ENCODE results near the gene TTN. TPM values are rescaled to one million over a fixed set of nuclear protein-coding genes. Genes with fewer than 3 reads are reported as not detected.

Gene TTN
- total and polyA plus RNA-seq, 2 donors from 2014 or later, result 0.02 to 3.6 TPM

- DNase-seq (no peak), FAIRE-seq (no peak)
- no peak overlapping the region for H3K27ac ChIP-seq (ENCODE audit: low read depth in 2 of 2, low read length in 2 of 2)
- H3K36me3 ChIP-seq (ENCODE audit: control insufficient read depth in 2 of 3, insufficient read depth in 3 of 3, low read length in 3 of 3), result no peaks in the 10 kb centered on the region
- intact Hi-C loops (cut with DNase I), result no loop called here
- H3K9ac ChIP-seq (ENCODE audit: low read length in 3 of 3), result no peak overlapping the region
- H3K27me3 ChIP-seq (ENCODE audit: control insufficient read depth, insufficient read depth, low read length), result no peaks in the 10 kb centered on the region
- no peaks in the 10 kb centered on the region for H3K9me3 ChIP-seq (ENCODE audit: control insufficient read depth in 2 of 3, insufficient read depth in 1 of 3, low read length in 3 of 3)
- no peak overlapping the region for H3K4me3 ChIP-seq (ENCODE audit: low read length in 3 of 3)
- TF ChIP-seq CTCF (IDR thresholded peaks at IDR 0.05; ENCODE audit: borderline replicate concordance, extremely low read depth, insufficient read depth), result no peak
- H3K4me1 ChIP-seq (ENCODE audit: control insufficient read depth in 2 of 3, insufficient read depth in 2 of 3, low read depth in 1 of 3, low read length in 3 of 3), result no peaks in the 10 kb centered on the region
Observed at GRCh38 chr2:178689808-178690207, 117.4 kb downstream of the TTN start.

- FAIRE-seq, result no peak
- no peak for TF ChIP-seq CTCF (IDR thresholded peaks at IDR 0.05; ENCODE audit: borderline replicate concordance, extremely low read depth, insufficient read depth)
- intact Hi-C loops (cut with DNase I), result no loop called here
Observed at GRCh38 chr2:178683877-178684276, 123.3 kb downstream of the TTN start.

GRCh38 chr2:178681081-178681480 lies 126.1 kb downstream of the TTN start:
- DNase-seq, result no peak
- Histone ChIP-seq H3K27me3 (ENCODE audit: control insufficient read depth, insufficient read depth, low read length) (no peaks in the 10 kb centered on the region), H3K27ac (ENCODE audit: low read depth in 2 of 2, low read length in 2 of 2) (no peak overlapping the region), H3K9me3 (ENCODE audit: control insufficient read depth in 2 of 3, insufficient read depth in 1 of 3, low read length in 3 of 3) (no peaks in the 10 kb centered on the region), H3K4me1 (ENCODE audit: control insufficient read depth in 2 of 3, insufficient read depth in 2 of 3, low read depth in 1 of 3, low read length in 3 of 3) (no peaks in the 10 kb centered on the region), H3K36me3 (ENCODE audit: control insufficient read depth in 2 of 3, insufficient read depth in 3 of 3, low read length in 3 of 3) (no peaks in the 10 kb centered on the region), H3K4me3 (ENCODE audit: low read length in 3 of 3) (no peak overlapping the region), H3K9ac (ENCODE audit: low read length in 3 of 3) (no peak overlapping the region)
- TF ChIP-seq CTCF (IDR thresholded peaks at IDR 0.05; ENCODE audit: borderline replicate concordance, extremely low read depth, insufficient read depth), result no peak
- no peak for FAIRE-seq
- intact Hi-C loops (cut with DNase I), result no loop called here

More at GRCh38 chr2:178683877-178684276, 123.3 kb downstream of the TTN start:
- Histone ChIP-seq H3K9ac (ENCODE audit: low read length in 3 of 3) (no peak overlapping the region), H3K27me3 (ENCODE audit: control insufficient read depth, insufficient read depth, low read length) (no peaks in the 10 kb centered on the region), H3K4me3 (ENCODE audit: low read length in 3 of 3) (no peak overlapping the region), H3K9me3 (ENCODE audit: control insufficient read depth in 2 of 3, insufficient read depth in 1 of 3, low read length in 3 of 3) (no peaks in the 10 kb centered on the region), H3K27ac (ENCODE audit: low read depth in 2 of 2, low read length in 2 of 2) (no peak overlapping the region), H3K36me3 (ENCODE audit: control insufficient read depth in 2 of 3, insufficient read depth in 3 of 3, low read length in 3 of 3) (no peaks in the 10 kb centered on the region), H3K4me1 (ENCODE audit: control insufficient read depth in 2 of 3, insufficient read depth in 2 of 3, low read depth in 1 of 3, low read length in 3 of 3) (no peaks in the 10 kb centered on the region)
- DNase-seq, result no peak

- no peak for TF ChIP-seq CTCF (IDR thresholded peaks at IDR 0.05; ENCODE audit: borderline replicate concordance, extremely low read depth, insufficient read depth)
- Histone ChIP-seq H3K27me3 (ENCODE audit: control insufficient read depth, insufficient read depth, low read length) (no peaks in the 10 kb centered on the region), H3K27ac (ENCODE audit: low read depth in 2 of 2, low read length in 2 of 2) (no peak overlapping the region), H3K4me1 (ENCODE audit: control insufficient read depth in 2 of 3, insufficient read depth in 2 of 3, low read depth in 1 of 3, low read length in 3 of 3) (no peaks in the 10 kb centered on the region), H3K9me3 (ENCODE audit: control insufficient read depth in 2 of 3, insufficient read depth in 1 of 3, low read length in 3 of 3) (no peaks in the 10 kb centered on the region), H3K9ac (ENCODE audit: low read length in 3 of 3) (no peak overlapping the region), H3K4me3 (ENCODE audit: low read length in 3 of 3) (no peak overlapping the region), H3K36me3 (ENCODE audit: control insufficient read depth in 2 of 3, insufficient read depth in 3 of 3, low read length in 3 of 3) (no peaks in the 10 kb centered on the region)
- intact Hi-C loops (cut with DNase I), result no loop called here
- DNase-seq, result no peak
- FAIRE-seq, result no peak
Observed at GRCh38 chr2:178679891-178680290, 127.3 kb downstream of the TTN start.
